IMR-90 (cell line): ENCODE results near the gene CAVIN1. TPM values are rescaled to one million over a fixed set of nuclear protein-coding genes. Genes with fewer than 3 reads are reported as not detected.

Source experiments
- ATAC-seq: fragments of 200-7000 bp; cut with Tn5 transposase; 2 replicates; pipeline ENCODE4 v1.9.1; 2020; ENCODE audit warnings: low read depth, mild to moderate bottlenecking, moderate library complexity
- BruUV-seq: library from RNA; stranded (reverse); fragments of 400-500 nt; replicated peaks from 2 replicates; lab custom pipeline; 2021; lab: Mats Ljungman, UMichigan
- CTCF ChIA-PET: fragments of 300-600 bp; formaldehyde crosslinking; extraction: SDS; loops from one replicate; lab custom pipeline; 2021; ENCODE audit warnings: antibody characterized with exemption; lab: Yijun Ruan, JAX
- POLR2A ChIA-PET: fragments of 300-600 bp; sonication (Branson Sonifier 250); formaldehyde crosslinking; loops from one replicate; lab custom pipeline; 2022; ENCODE audit warnings: antibody characterized with exemption; ENCODE audit not compliant: unreplicated experiment; lab: Charles Lee
- DNase-seq: peaks from one replicate; pipeline ENCODE4 v3.0.0; 2013
- H2AFZ ChIP-seq: replicated peaks from 2 replicates; pipeline ENCODE3; 2013; ENCODE audit warnings: low read length, mild to moderate bottlenecking; ENCODE audit not compliant: poor library complexity
- H2AK5ac ChIP-seq: 2 replicates; pipeline ENCODE4 v1.6.1; 2013; ENCODE audit warnings: low read depth, low read length, inconsistent platforms
- H2AK9ac ChIP-seq: replicated peaks from 2 replicates; pipeline ENCODE3; 2013; ENCODE audit warnings: mild to moderate bottlenecking, low read depth, low read length, moderate library complexity; ENCODE audit not compliant: poor library complexity
- H2BK120ac ChIP-seq: 2 replicates; pipeline ENCODE4 v1.6.1; 2013; ENCODE audit warnings: low read depth, low read length, inconsistent platforms
- H2BK15ac ChIP-seq: 3 replicates; pipeline ENCODE4 v1.6.1; 2013; ENCODE audit warnings: low read depth, low read length, inconsistent platforms
- H2BK20ac ChIP-seq: 2 replicates; pipeline ENCODE4 v1.6.1; 2013; ENCODE audit warnings: low read depth, mild to moderate bottlenecking, inconsistent platforms, low read length, moderate library complexity
- H2BK5ac ChIP-seq: 2 replicates; pipeline ENCODE4 v1.6.1; 2013; ENCODE audit warnings: mild to moderate bottlenecking, low read depth, low read length, inconsistent platforms; ENCODE audit not compliant: poor library complexity, severe bottlenecking
- H3K14ac ChIP-seq: replicated peaks from 2 replicates; pipeline ENCODE4 v1.6.1; 2013; ENCODE audit warnings: low read depth, low read length, inconsistent platforms
- H3K18ac ChIP-seq: 2 replicates; pipeline ENCODE4 v1.6.1; 2013; ENCODE audit warnings: low read depth, low read length, control low read depth
- H3K23ac ChIP-seq: 2 replicates; pipeline ENCODE4 v1.6.1; 2013; ENCODE audit warnings: low read depth, low read length, inconsistent platforms
- H3K27ac ChIP-seq: 2 replicates; pipeline ENCODE4 v1.5.1; 2013; ENCODE audit warnings: mild to moderate bottlenecking, control low read depth, low read length; ENCODE audit not compliant: insufficient read depth
- H3K27me3 ChIP-seq: 2 replicates; pipeline ENCODE4 v1.6.1; 2013; ENCODE audit warnings: low read length; ENCODE audit not compliant: control insufficient read depth, insufficient read depth
- H3K36me3 ChIP-seq: 2 replicates; pipeline ENCODE4 v1.6.1; 2013; ENCODE audit warnings: low read length, mixed read lengths; ENCODE audit not compliant: control insufficient read depth, insufficient read depth
- H3K4ac ChIP-seq: 2 replicates; pipeline ENCODE4 v1.6.1; 2013; ENCODE audit warnings: low read depth, low read length, inconsistent platforms
- H3K4me1 ChIP-seq: 2 replicates; pipeline ENCODE4 v1.6.1; 2013; ENCODE audit warnings: low read length, mixed read lengths; ENCODE audit not compliant: control insufficient read depth, insufficient read depth
- H3K4me2 ChIP-seq: 2 replicates; pipeline ENCODE4 v1.6.1; 2013; ENCODE audit warnings: low read depth, mild to moderate bottlenecking, control low read depth, low read length, moderate library complexity
- H3K4me3 ChIP-seq: 2 replicates; pipeline ENCODE4 v1.5.1; 2013; ENCODE audit warnings: low read depth, mild to moderate bottlenecking, control low read depth, low read length, moderate library complexity; ENCODE audit not compliant: insufficient read depth
- H3K56ac ChIP-seq: 2 replicates; pipeline ENCODE4 v1.6.1; 2013; ENCODE audit warnings: low read length, inconsistent platforms; ENCODE audit not compliant: insufficient read depth; ENCODE audit errors: extremely low read depth
- H3K79me1 ChIP-seq, 2 experiments: 2 replicates each; pipeline ENCODE4 v1.6.1; 2013; ENCODE audit warnings: low read length in 2 of 2, inconsistent platforms in 1 of 2, low read depth in 1 of 2
- H3K9ac ChIP-seq: 2 replicates; pipeline ENCODE4 v1.6.1; 2013; ENCODE audit warnings: low read depth, low read length, control low read depth
- H3K9me1 ChIP-seq: 2 replicates; pipeline ENCODE4 v1.6.1; 2013; ENCODE audit warnings: low read length, inconsistent platforms; ENCODE audit not compliant: insufficient read depth
- H3K9me3 ChIP-seq: 2 replicates; pipeline ENCODE4 v1.6.1; 2013; ENCODE audit warnings: low read length; ENCODE audit not compliant: control insufficient read depth, insufficient read depth
- H4K20me1 ChIP-seq: 2 replicates; pipeline ENCODE4 v1.6.1; 2013; ENCODE audit warnings: low read length, inconsistent platforms; ENCODE audit not compliant: insufficient read depth
- H4K5ac ChIP-seq: 2 replicates; pipeline ENCODE4 v1.6.1; 2013; ENCODE audit warnings: mild to moderate bottlenecking, low read depth, low read length, control low read depth
- H4K8ac ChIP-seq, 2 experiments: 2 replicates each; pipeline ENCODE4 v1.6.1; 2013; ENCODE audit warnings: low read depth in 2 of 2, low read length in 2 of 2, control low read depth in 1 of 2, inconsistent platforms in 1 of 2
- H4K91ac ChIP-seq: 2 replicates; pipeline ENCODE4 v1.6.1; 2013; ENCODE audit warnings: low read depth, low read length, inconsistent platforms; ENCODE audit not compliant: insufficient read depth
- BHLHE40 ChIP-seq: fragments of 150-350 bp; IDR thresholded peaks from 2 replicates; pipeline ENCODE4 v1.6.1; 2016; ENCODE audit warnings: mild to moderate bottlenecking, low read depth, low read length
- CEBPB ChIP-seq: IDR thresholded peaks from 2 replicates; pipeline ENCODE4 v1.6.1; 2012; ENCODE audit warnings: low read depth, low read length, improper control_type of control experiment
- CHD1 ChIP-seq: IDR thresholded peaks from 2 replicates; pipeline ENCODE4 v1.6.1; 2012; ENCODE audit warnings: low read depth, low read length, improper control_type of control experiment
- FOS ChIP-seq: fragments of 150-350 bp; IDR thresholded peaks from 2 replicates; pipeline ENCODE4 v1.6.1; 2016; ENCODE audit warnings: low read depth, low read length
- MXI1 ChIP-seq: IDR thresholded peaks from 2 replicates; pipeline ENCODE4 v1.6.1; 2012; ENCODE audit warnings: low read depth, mild to moderate bottlenecking, low read length, moderate library complexity, borderline replicate concordance
- NFE2L2 ChIP-seq: fragments of 150-350 bp; IDR thresholded peaks from 2 replicates; pipeline ENCODE4 v1.6.1; 2016; ENCODE audit warnings: low read depth, mild to moderate bottlenecking, low read length
- POLR2A ChIP-seq: IDR thresholded peaks from 2 replicates; pipeline ENCODE4 v1.6.1; 2012; ENCODE audit warnings: mild to moderate bottlenecking, low read depth, low read length
- RAD21 ChIP-seq: IDR thresholded peaks from 2 replicates; pipeline ENCODE4 v1.6.1; 2012; ENCODE audit warnings: low read length, improper control_type of control experiment
- RFX5 ChIP-seq: IDR thresholded peaks from 2 replicates; pipeline ENCODE4 v1.8.0; 2012; ENCODE audit warnings: low read depth, mild to moderate bottlenecking, low read length, moderate library complexity
- USF2 ChIP-seq: fragments of 150-350 bp; IDR thresholded peaks from 2 replicates; pipeline ENCODE4 v1.6.1; 2017; ENCODE audit warnings: mild to moderate bottlenecking, antibody characterized with exemption, low read length, low read depth
- WGBS, 2 experiments: methylation state at CpG; one replicate each; pipeline versions ENCODE4 v1.1.5 to v1.1.7; 2013; ENCODE audit warnings: missing lambda C conversion rate in 2 of 2; ENCODE audit not compliant: insufficient read length in 1 of 2; ENCODE audit errors: extremely low coverage in 2 of 2; 5-methylcytosine and 5-hydroxymethylcytosine counted together
- dilution Hi-C: fragments of 300-500 bp; cut with HindIII; formaldehyde crosslinking; loops from one replicate; pipeline ENCODE4 v1.14.3; 2018; ENCODE audit warnings: low sequenced_read_pairs; ENCODE audit not compliant: unreplicated experiment
- in situ Hi-C: fragments of 300-500 bp; cut with MboI; formaldehyde crosslinking; loops from 3 replicates; pipeline ENCODE4 v1.14.3; 2019; ENCODE audit warnings: low sequenced_read_pairs, inconsistent platforms, mixed read lengths
- intact Hi-C: fragments of 100-400 bp; cut with micrococcal nuclease; formaldehyde crosslinking; loops from 2 replicates; pipeline ENCODE4 v1.10.0; 2022
- polyA plus RNA-seq, 3 experiments: library from polyadenylated mRNA; depleted of rRNA; stranded (reverse); fragments of >200 nt; gene quantifications; 2 replicates each; pipeline ENCODE4 v1.2.3, GENCODE V29; 2012; ENCODE audit warnings: low replicate concordance in 1 of 3
- total RNA-seq: library from RNA; depleted of rRNA; stranded (reverse); fragments of >200 nt; gene quantifications from 2 replicates; pipeline ENCODE4 v1.2.3, GENCODE V29; 2012
- TF ChIP-seq, protein P1 (sequence below): conservative IDR thresholded peaks from 2 replicates; pipeline ENCODE4 v1.5.1; 2012; ENCODE audit warnings: mild to moderate bottlenecking, low read depth, low read length, improper control_type of control experiment
- TF ChIP-seq, protein P2 (sequence below): fragments of 150-350 bp; IDR thresholded peaks from 2 replicates; pipeline ENCODE4 v1.6.1; 2016; ENCODE audit warnings: low read depth, mild to moderate bottlenecking, low read length, moderate library complexity, borderline replicate concordance

CAVIN1 gene
- total and polyA plus RNA-seq, 2 of the 4 experiments (the other 2 are of a cell fraction), result 491 to 556 TPM

DNA sequence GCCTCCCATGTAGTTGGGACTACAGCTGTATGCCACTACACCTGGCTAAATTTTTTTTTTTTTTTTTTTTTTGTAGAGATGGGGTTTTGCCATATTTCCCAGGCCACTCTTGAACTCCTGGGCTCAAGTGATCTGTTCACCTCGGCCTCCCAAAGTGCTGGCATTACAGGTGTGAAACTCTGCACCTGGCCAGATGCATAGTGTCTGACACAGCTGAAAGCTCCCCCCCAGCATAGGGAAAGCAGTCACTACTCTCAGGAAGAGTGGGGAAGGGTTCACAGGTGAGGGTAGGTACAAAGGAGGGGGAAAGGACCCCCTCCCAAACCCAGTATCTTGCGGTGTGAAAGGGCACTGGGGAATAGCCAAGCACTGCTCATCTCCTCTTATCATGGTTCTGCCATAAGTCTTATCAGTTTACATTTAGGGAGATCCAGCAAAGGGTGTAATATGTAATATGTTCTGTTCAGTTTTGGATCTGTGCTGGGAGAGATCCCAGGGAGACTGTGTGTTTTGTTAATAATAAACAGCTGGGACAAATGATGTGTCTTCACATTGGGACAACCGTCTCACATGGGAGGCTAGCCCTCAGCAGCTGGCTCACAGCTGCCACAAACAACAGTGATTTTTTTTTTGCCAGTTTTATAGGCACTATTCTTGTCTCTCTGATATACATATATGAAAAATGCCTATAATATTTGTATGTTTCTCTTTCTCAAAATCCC lies 6.8 kb upstream of the CAVIN1 start:
- no TSS peak for BruUV-seq
- Histone ChIP-seq H2BK120ac (no peak overlapping the region), H2AK5ac (peak overlapping the region; percentile 68), H2BK5ac (peak overlapping the region; percentile 42), H4K5ac (no peak overlapping the region), H3K9me1 (no peaks in the 10 kb centered on the region), H3K4ac (peak overlapping the region; percentile 53), H4K91ac (no peak overlapping the region), H4K20me1 (peaks cover 3% of the 10 kb centered on the region; the same call in 1 of the 2 replicates), H3K18ac (no peak overlapping the region), H3K9me3 (no peaks in the 10 kb centered on the region), H2AK9ac (no peak overlapping the region), H2BK15ac (0 out of 3 replicates have a peak overlapping the region, but pooled peaks have one; percentile 56), H2AFZ (no peak overlapping the region), H3K23ac (no peak overlapping the region), H3K27ac (no peak overlapping the region), H3K4me3 (no peak overlapping the region), H3K4me2 (no peak overlapping the region), H3K4me1 (peaks cover 9% of the 10 kb centered on the region), H3K79me1 (peaks cover 0 to 12% of the 10 kb centered on the region in 2 experiments; a peak in 2 of 4 replicates), H3K27me3 (no peaks in the 10 kb centered on the region), H3K56ac (no peak overlapping the region), H4K8ac (no peak overlapping the region), H3K14ac (no peak overlapping the region), H2BK20ac (peak overlapping the region; percentile 35; the same call in 1 of the 2 replicates), H3K9ac (no peak overlapping the region; the same call in 1 of the 2 replicates), H3K36me3 (no peaks in the 10 kb centered on the region)
- TF ChIP-seq, protein P1, sequence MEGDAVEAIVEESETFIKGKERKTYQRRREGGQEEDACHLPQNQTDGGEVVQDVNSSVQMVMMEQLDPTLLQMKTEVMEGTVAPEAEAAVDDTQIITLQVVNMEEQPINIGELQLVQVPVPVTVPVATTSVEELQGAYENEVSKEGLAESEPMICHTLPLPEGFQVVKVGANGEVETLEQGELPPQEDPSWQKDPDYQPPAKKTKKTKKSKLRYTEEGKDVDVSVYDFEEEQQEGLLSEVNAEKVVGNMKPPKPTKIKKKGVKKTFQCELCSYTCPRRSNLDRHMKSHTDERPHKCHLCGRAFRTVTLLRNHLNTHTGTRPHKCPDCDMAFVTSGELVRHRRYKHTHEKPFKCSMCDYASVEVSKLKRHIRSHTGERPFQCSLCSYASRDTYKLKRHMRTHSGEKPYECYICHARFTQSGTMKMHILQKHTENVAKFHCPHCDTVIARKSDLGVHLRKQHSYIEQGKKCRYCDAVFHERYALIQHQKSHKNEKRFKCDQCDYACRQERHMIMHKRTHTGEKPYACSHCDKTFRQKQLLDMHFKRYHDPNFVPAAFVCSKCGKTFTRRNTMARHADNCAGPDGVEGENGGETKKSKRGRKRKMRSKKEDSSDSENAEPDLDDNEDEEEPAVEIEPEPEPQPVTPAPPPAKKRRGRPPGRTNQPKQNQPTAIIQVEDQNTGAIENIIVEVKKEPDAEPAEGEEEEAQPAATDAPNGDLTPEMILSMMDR, result no peak
- TF ChIP-seq, protein P2, sequence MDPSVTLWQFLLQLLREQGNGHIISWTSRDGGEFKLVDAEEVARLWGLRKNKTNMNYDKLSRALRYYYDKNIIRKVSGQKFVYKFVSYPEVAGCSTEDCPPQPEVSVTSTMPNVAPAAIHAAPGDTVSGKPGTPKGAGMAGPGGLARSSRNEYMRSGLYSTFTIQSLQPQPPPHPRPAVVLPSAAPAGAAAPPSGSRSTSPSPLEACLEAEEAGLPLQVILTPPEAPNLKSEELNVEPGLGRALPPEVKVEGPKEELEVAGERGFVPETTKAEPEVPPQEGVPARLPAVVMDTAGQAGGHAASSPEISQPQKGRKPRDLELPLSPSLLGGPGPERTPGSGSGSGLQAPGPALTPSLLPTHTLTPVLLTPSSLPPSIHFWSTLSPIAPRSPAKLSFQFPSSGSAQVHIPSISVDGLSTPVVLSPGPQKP, result no peak
- TF ChIP-seq POLR2A (no peak), BHLHE40 (no peak), RFX5 (no peak), CEBPB (no peak), NFE2L2 (no peak), CHD1 (no peak), RAD21 (no peak), USF2 (no peak), MXI1 (no peak), FOS (no peak)
- POLR2A ChIA-PET, result no interaction called here
- WGBS, 2 experiments, result no CpG with 5 or more reads among the region's 3 CpGs
- ATAC-seq, result no peak
- CTCF ChIA-PET, result interaction anchor here (0.5 to 0.6 kb wide), 3 partner anchors 9 to 97 kb away, joined by 3 to 4 read pairs (median 3); no protein-coding TSS in a partner anchor
- in situ Hi-C loops, result loop anchor here (5.0 kb wide), 1 partner anchor 97 kb away; no protein-coding TSS in a partner anchor
- no peak for DNase-seq
- intact Hi-C loops, result loop anchor here (2.0 kb wide), 2 partner anchors 29 to 87 kb away; partner anchors contain the start of gene ATP6V0A1
- dilution Hi-C loops, result no loop called here
